GM12892 (cell line): Measurements from ENCODE around the gene DKC1.
A peak's percentile ranks its signal among the peaks of the same experiment; 100 is the strongest.

Source experiments
- POLR2A ChIP-seq: IDR thresholded peaks from 2 replicates; pipeline ENCODE4 v1.6.1; 2011; ENCODE audit warnings: low read depth, low read length, control low read depth
- POLR2AphosphoS5 ChIP-seq: IDR thresholded peaks from 2 replicates; pipeline ENCODE4 v1.6.1; 2011; ENCODE audit warnings: low read depth, low read length, control low read depth

DNA sequence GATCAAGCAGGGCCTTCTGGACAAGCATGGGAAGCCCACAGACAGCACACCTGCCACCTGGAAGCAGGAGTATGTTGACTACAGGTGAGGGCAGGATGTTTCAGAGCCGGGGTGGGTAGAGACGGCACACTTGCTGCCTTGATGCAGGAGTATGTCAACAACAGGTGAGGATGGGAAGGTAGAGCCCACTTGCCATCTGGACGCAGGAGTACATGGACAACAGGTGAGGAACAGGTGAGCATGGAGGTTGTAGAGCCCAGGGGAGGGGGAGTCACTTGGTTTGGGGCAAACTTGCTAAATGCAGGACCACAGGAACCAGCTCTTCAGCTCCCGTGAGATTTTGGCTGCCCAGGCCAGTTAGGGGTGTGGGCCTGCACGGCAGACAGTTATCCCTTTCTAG lies 12.0 kb downstream of the DKC1 start:
- TF ChIP-seq POLR2AphosphoS5 = no peak
- 0 out of 2 replicates have a peak, but pooled peaks have one; percentile 20 for TF ChIP-seq POLR2A
